Measurements from ENCODE around the gene CDC14A.

DNA sequence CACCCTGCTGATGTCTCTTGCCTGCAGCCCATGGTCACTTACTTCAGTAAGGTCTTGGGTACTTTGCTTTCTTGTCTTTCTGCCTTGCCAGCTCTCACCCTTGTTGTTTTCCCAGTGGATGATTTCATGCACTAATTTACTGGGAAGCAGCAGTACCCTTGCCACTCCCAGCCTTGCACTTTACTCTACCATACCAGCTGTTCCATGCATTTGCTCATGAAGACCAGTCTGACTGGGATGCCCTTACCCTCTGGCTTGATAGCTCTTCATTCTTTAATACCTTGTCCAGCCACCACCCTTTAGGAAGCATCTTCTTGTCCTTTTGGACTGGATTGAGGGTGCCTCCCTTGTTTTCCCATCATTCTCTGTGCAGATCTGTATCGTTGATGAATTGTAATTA is 28.3 kb downstream of the CDC14A start:
- no peak for TF ChIP-seq SIN3A (IDR thresholded peaks at IDR 0.05; ENCODE audit: borderline replicate concordance, insufficient read depth, low read depth, low read length)
- TF ChIP-seq, protein P1, sequence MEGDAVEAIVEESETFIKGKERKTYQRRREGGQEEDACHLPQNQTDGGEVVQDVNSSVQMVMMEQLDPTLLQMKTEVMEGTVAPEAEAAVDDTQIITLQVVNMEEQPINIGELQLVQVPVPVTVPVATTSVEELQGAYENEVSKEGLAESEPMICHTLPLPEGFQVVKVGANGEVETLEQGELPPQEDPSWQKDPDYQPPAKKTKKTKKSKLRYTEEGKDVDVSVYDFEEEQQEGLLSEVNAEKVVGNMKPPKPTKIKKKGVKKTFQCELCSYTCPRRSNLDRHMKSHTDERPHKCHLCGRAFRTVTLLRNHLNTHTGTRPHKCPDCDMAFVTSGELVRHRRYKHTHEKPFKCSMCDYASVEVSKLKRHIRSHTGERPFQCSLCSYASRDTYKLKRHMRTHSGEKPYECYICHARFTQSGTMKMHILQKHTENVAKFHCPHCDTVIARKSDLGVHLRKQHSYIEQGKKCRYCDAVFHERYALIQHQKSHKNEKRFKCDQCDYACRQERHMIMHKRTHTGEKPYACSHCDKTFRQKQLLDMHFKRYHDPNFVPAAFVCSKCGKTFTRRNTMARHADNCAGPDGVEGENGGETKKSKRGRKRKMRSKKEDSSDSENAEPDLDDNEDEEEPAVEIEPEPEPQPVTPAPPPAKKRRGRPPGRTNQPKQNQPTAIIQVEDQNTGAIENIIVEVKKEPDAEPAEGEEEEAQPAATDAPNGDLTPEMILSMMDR (IDR thresholded peaks at IDR 0.05), result no peak
